H1 (cell line): ENCODE results near the gene DCUN1D4. TPM values are rescaled to one million over a fixed set of nuclear protein-coding genes. Genes with fewer than 3 reads are reported as not detected.

ENCODE experiments used
- CTCF ChIA-PET: fragments of 300-600 bp; sonication (Branson Sonifier 250); formaldehyde crosslinking; loops from one replicate; lab custom pipeline; 2021; ENCODE audit not compliant: partially characterized antibody; lab: Charles Lee
- POLR2A ChIA-PET: fragments of 300-600 bp; sonication (Branson Sonifier 250); formaldehyde crosslinking; loops from one replicate; lab custom pipeline; 2021; ENCODE audit warnings: inconsistent platforms; ENCODE audit not compliant: partially characterized antibody; lab: Charles Lee
- DNase-seq, 2 experiments: peaks; one replicate each; pipeline versions ENCODE4 v3.0.0 to v3.0.0-alpha.2; 2010 to 2022; ENCODE audit warnings: low spot score in 2 of 2, low read depth in 1 of 2, mixed read lengths in 1 of 2
- FAIRE-seq: peaks from 2 replicates; lab custom pipeline; 2011; peaks lifted over from hg19 to GRCh38; lab: Jason Lieb, UNC
- H2AFZ ChIP-seq: 2 replicates; pipeline ENCODE4 v1.8.1; 2012; ENCODE audit warnings: low read length, inconsistent platforms
- H2AK5ac ChIP-seq: 2 replicates; pipeline ENCODE4 v1.6.1; 2013; ENCODE audit warnings: low read depth, low read length
- H2BK120ac ChIP-seq: replicated peaks from 2 replicates; pipeline ENCODE3; 2013; ENCODE audit warnings: low read depth, low read length, inconsistent platforms
- H2BK12ac ChIP-seq: 2 replicates; pipeline ENCODE4 v1.6.1; 2013; ENCODE audit warnings: low read depth, low read length
- H2BK15ac ChIP-seq: 2 replicates; pipeline ENCODE4 v1.6.1; 2013; ENCODE audit warnings: low read length
- H2BK20ac ChIP-seq: 2 replicates; pipeline ENCODE4 v1.6.1; 2013; ENCODE audit warnings: low read length
- H2BK5ac ChIP-seq: 2 replicates; pipeline ENCODE4 v1.6.1; 2013; ENCODE audit warnings: low read depth, low read length
- H3K14ac ChIP-seq: 2 replicates; pipeline ENCODE4 v1.6.1; 2013; ENCODE audit warnings: inconsistent platforms; ENCODE audit not compliant: insufficient read length
- H3K18ac ChIP-seq: 2 replicates; pipeline ENCODE4 v1.6.1; 2013; ENCODE audit warnings: low read length; ENCODE audit errors: extremely low read depth
- H3K23ac ChIP-seq: 2 replicates; pipeline ENCODE4 v1.6.1; 2013; ENCODE audit warnings: inconsistent platforms; ENCODE audit not compliant: insufficient read length
- H3K23me2 ChIP-seq: 2 replicates; pipeline ENCODE4 v1.6.1; 2013; ENCODE audit warnings: low read depth, low read length
- H3K27ac ChIP-seq: 2 replicates; pipeline ENCODE4 v1.6.1; 2011; ENCODE audit warnings: low read depth, low read length, inconsistent platforms
- H3K27me3 ChIP-seq, 4 experiments: replicated peaks in 1 of 4; 1 replicate in 1 of 4; 2 replicates in 3 of 4; pipeline versions ENCODE4 v1.6.1 to v1.8.1; 2011 to 2013; ENCODE audit warnings: low read length in 3 of 4, mild to moderate bottlenecking in 3 of 4, inconsistent platforms in 2 of 4, mixed read lengths in 2 of 4, moderate library complexity in 1 of 4; ENCODE audit not compliant: control insufficient read depth in 3 of 4, insufficient read depth in 3 of 4; ENCODE audit errors: extremely low read depth in 1 of 4
- H3K36me3 ChIP-seq, 4 experiments: 2 replicates each; pipeline versions ENCODE4 v1.6.1 to v1.8.1; 2011 to 2013; ENCODE audit warnings: mild to moderate bottlenecking in 4 of 4, low read length in 3 of 4, moderate library complexity in 2 of 4, control low read depth in 1 of 4, inconsistent platforms in 1 of 4; ENCODE audit not compliant: insufficient read depth in 4 of 4, control insufficient read depth in 2 of 4
- H3K4ac ChIP-seq: replicated peaks from 2 replicates; pipeline ENCODE3; 2013; ENCODE audit warnings: low read length, low read depth, mixed read lengths, inconsistent platforms; ENCODE audit not compliant: insufficient read length
- H3K4me1 ChIP-seq, 4 experiments: replicated peaks in 1 of 4; 1 replicate in 1 of 4; 2 replicates in 3 of 4; pipeline versions ENCODE4 v1.6.1 to v1.8.1; 2011 to 2013; ENCODE audit warnings: low read length in 3 of 4, inconsistent platforms in 2 of 4, mixed read lengths in 1 of 4; ENCODE audit not compliant: insufficient read depth in 4 of 4, control insufficient read depth in 3 of 4
- H3K4me2 ChIP-seq, 2 experiments: 2 replicates each; pipeline versions ENCODE4 v1.6.1 to v1.8.1; 2011 to 2013; ENCODE audit warnings: low read depth in 2 of 2, low read length in 2 of 2, control low read depth in 1 of 2, inconsistent platforms in 1 of 2, mild to moderate bottlenecking in 1 of 2; ENCODE audit not compliant: insufficient read depth in 1 of 2
- H3K4me3 ChIP-seq, 4 experiments: fragments of 200-600, 300-600 bp in 1 of 4; sonication (generic), shearing (Covaris generic), sonication (Bioruptor Twin) in 1 of 4; 2 replicates each; pipeline versions ENCODE4 v1.5.1 to v1.8.1; 2011 to 2016; ENCODE audit warnings: low read length in 4 of 4, low read depth in 3 of 4, control low read depth in 2 of 4, inconsistent platforms in 2 of 4, mild to moderate bottlenecking in 2 of 4, mixed read lengths in 1 of 4, moderate library complexity in 1 of 4; ENCODE audit not compliant: insufficient read depth in 2 of 4; ENCODE audit errors: extremely low read depth in 1 of 4
- H3K56ac ChIP-seq: replicated peaks from 2 replicates; pipeline ENCODE3; 2013; ENCODE audit warnings: low read depth, mild to moderate bottlenecking, mixed read lengths, low read length, inconsistent platforms; ENCODE audit not compliant: insufficient read length
- H3K79me1 ChIP-seq: 2 replicates; pipeline ENCODE4 v1.6.1; 2013; ENCODE audit warnings: low read depth, low read length, control low read depth
- H3K79me2 ChIP-seq, 2 experiments: 2 replicates each; pipeline versions ENCODE4 v1.6.1 to v1.8.1; 2012 to 2013; ENCODE audit warnings: low read length in 2 of 2, mild to moderate bottlenecking in 2 of 2, inconsistent platforms in 1 of 2; ENCODE audit not compliant: insufficient read depth in 2 of 2, control insufficient read depth in 1 of 2
- H3K9ac ChIP-seq, 4 experiments: replicated peaks in 1 of 4; 1 replicate in 1 of 4; 2 replicates in 3 of 4; pipeline versions ENCODE4 v1.6.1 to v1.8.1; 2011 to 2013; ENCODE audit warnings: low read depth in 3 of 4, low read length in 3 of 4, control low read depth in 2 of 4, mild to moderate bottlenecking in 2 of 4, moderate library complexity in 2 of 4, inconsistent platforms in 1 of 4; ENCODE audit errors: extremely low read depth in 1 of 4
- H3K9me3 ChIP-seq, 2 experiments: 2 replicates each; pipeline versions ENCODE4 v1.6.1 to v1.8.1; 2012 to 2013; ENCODE audit warnings: mild to moderate bottlenecking in 2 of 2, moderate library complexity in 2 of 2, control low read depth in 1 of 2, inconsistent platforms in 1 of 2, low read depth in 1 of 2, low read length in 1 of 2, mixed read lengths in 1 of 2; ENCODE audit not compliant: insufficient read depth in 2 of 2
- H4K20me1 ChIP-seq, 2 experiments: replicated peaks in 1 of 2; 2 replicates each; pipeline versions ENCODE3 to v1.8.1; 2011 to 2013; ENCODE audit warnings: inconsistent platforms in 2 of 2, low read length in 2 of 2, mild to moderate bottlenecking in 1 of 2; ENCODE audit not compliant: insufficient read depth in 2 of 2, control insufficient read depth in 1 of 2
- H4K5ac ChIP-seq: 2 replicates; pipeline ENCODE4 v1.6.1; 2013; ENCODE audit warnings: low read length, low read depth, mixed read lengths, inconsistent platforms; ENCODE audit not compliant: insufficient read length
- H4K8ac ChIP-seq: 2 replicates; pipeline ENCODE4 v1.8.0; 2013; ENCODE audit warnings: mild to moderate bottlenecking, moderate library complexity, low read length, inconsistent platforms; ENCODE audit not compliant: insufficient read depth; ENCODE audit errors: extremely low read depth
- H4K91ac ChIP-seq: replicated peaks from 2 replicates; pipeline ENCODE3; 2013; ENCODE audit warnings: low read length, mixed read lengths, inconsistent platforms; ENCODE audit not compliant: insufficient read length
- BRCA1 ChIP-seq: IDR thresholded peaks from 2 replicates; pipeline ENCODE4 v1.6.1; 2012; ENCODE audit warnings: low read depth, low read length, improper control_type of control experiment
- MAFK ChIP-seq: IDR thresholded peaks from 2 replicates; pipeline ENCODE4 v1.6.1; 2012; ENCODE audit warnings: low read depth, mild to moderate bottlenecking, improper control_type of control experiment, low read length
- NRF1 ChIP-seq: IDR thresholded peaks from 2 replicates; pipeline ENCODE4 v1.6.1; 2011; ENCODE audit warnings: mild to moderate bottlenecking, low read depth, low read length, improper control_type of control experiment
- TAF1 ChIP-seq: IDR thresholded peaks from 2 replicates; pipeline ENCODE4 v1.6.1; 2011; ENCODE audit warnings: mild to moderate bottlenecking, low read depth, low read length
- WGBS, 2 experiments: shearing (Covaris generic) in 1 of 2; methylation state at CpG; one replicate each; pipeline versions ENCODE4 v1.1.6 to v1.1.7; 2013 to 2015; ENCODE audit warnings: low lambda C conversion rate in 2 of 2, mixed read lengths in 2 of 2, inconsistent platforms in 1 of 2, low coverage in 1 of 2, missing lambda C conversion rate in 1 of 2; ENCODE audit not compliant: insufficient replicate concordance in 2 of 2, insufficient coverage in 1 of 2, insufficient read length in 1 of 2; ENCODE audit errors: extremely low coverage in 1 of 2, missing lambda C conversion rate in 1 of 2; 5-methylcytosine and 5-hydroxymethylcytosine counted together
- polyA plus RNA-seq, 7 experiments: library from polyadenylated mRNA; depleted of rRNA in 3 of 7; stranded (reverse) in 5 of 7; unstranded in 2 of 7; fragments of >200 nt in 5 of 7; fragments of 200-250 nt in 2 of 7; gene quantifications; 1 replicate in 5 of 7; 2 replicates in 1 of 7; 4 replicates in 1 of 7; pipeline versions ENCODE4 v1.2.1 to v1.2.3, GENCODE V29; 2011 to 2013; ENCODE audit warnings: missing spikeins in 2 of 7, mixed read lengths in 2 of 7
- total RNA-seq: library from RNA; stranded (reverse); fragmentation: NEBNext Ultra II Directional; extraction: Animal tissue kit (Norgen Biotek cat#: 25700); gene quantifications from 2 replicates; pipeline ENCODE4 v1.2.1, GENCODE V29; 2021

Gene DCUN1D4
- total and polyA plus RNA-seq, 2 of the 8 experiments (the other 6 are each of a cell fraction or from before 2014, with no cell fraction given), result 22.9 to 55.9 TPM

GRCh38 chr4:51884606-51885005 lies 41.7 kb downstream of the DCUN1D4 start:
- Histone ChIP-seq H2AK5ac (no peak overlapping the region), H4K91ac (no peak overlapping the region), H3K36me3 (peaks cover 7 to 20% (median 9%) of the 10 kb centered on the region in 4 experiments), H3K23me2 (no peaks in the 10 kb centered on the region), H2BK15ac (0 out of 2 replicates have a peak overlapping the region, but pooled peaks have one; percentile 37), H3K9ac (no peak overlapping the region), H3K4me2 (no peak overlapping the region), H3K27ac (no peak overlapping the region), H4K20me1 (peaks cover 0 to 2% of the 10 kb centered on the region in 2 experiments), H3K4ac (no peak overlapping the region), H3K56ac (no peak overlapping the region), H3K27me3 (no peaks in the 10 kb centered on the region), H2AFZ (no peak overlapping the region), H3K23ac (no peak overlapping the region), H4K5ac (no peak overlapping the region), H3K4me1 (peaks cover 5 to 10% (median 7%) of the 10 kb centered on the region in 4 experiments; a peak in 6 of 7 replicates), H3K9me3 (no peaks in the 10 kb centered on the region), H3K14ac (no peak overlapping the region), H2BK5ac (no peak overlapping the region), H3K79me2 (no peaks in the 10 kb centered on the region), H3K4me3 (no peak overlapping the region; a peak in 2 of 8 replicates), H4K8ac (no peak overlapping the region), H3K79me1 (no peaks in the 10 kb centered on the region), H3K18ac (no peak overlapping the region), H2BK120ac (no peak overlapping the region), H2BK12ac (no peak overlapping the region), H2BK20ac (no peak overlapping the region)
- POLR2A ChIA-PET, result no interaction called here
- DNase-seq (no peak), FAIRE-seq (no peak)
- CTCF ChIA-PET, result interaction anchor here (0.7 to 4.3 kb wide), 14 partner anchors 11 to 296 kb away, joined by 3 to 17 read pairs (median 3); no protein-coding TSS in a partner anchor
- 86% methylated on average over 2 of the region's 2 CpGs; no CpG with 5 or more reads in 1 of the 2 experiments for WGBS, 2 experiments
- TF ChIP-seq NRF1 (no peak), BRCA1 (no peak), MAFK (no peak), TAF1 (no peak)
